ENCODE data around the gene DHX16. TPM values are rescaled to one million over a fixed set of nuclear protein-coding genes. Genes with fewer than 3 reads are reported as not detected.

DHX16 gene
- total and polyA plus RNA-seq, 8 donors = 18.3 to 67.0 (median 26.7) TPM

DNA sequence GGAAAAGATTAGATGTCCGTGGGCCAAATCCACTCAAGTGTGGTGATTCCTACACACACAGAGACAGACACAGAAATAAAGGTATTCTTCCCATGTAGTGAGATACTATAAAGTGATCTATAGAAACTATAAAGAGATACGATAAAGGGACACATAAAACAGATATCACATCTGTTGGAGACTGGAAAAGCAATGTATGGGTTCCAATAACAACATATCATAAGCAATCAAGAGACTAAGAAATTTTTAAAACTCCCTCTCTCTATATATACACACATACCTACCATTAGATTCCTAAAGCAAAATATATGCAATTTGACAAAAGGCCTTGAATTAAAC, 61.0 kb downstream of the DHX16 start:
- intact Hi-C loops (cut with DNase I; ENCODE audit: low total_unique reads) = no loop called here
- TF ChIP-seq EP300 (IDR thresholded peaks at IDR 0.05) (no peak), POLR2AphosphoS5 (IDR thresholded peaks at IDR 0.05) (no peak), POLR2A (IDR thresholded peaks at IDR 0.05) (no peak)
- TF ChIP-seq, protein P1, sequence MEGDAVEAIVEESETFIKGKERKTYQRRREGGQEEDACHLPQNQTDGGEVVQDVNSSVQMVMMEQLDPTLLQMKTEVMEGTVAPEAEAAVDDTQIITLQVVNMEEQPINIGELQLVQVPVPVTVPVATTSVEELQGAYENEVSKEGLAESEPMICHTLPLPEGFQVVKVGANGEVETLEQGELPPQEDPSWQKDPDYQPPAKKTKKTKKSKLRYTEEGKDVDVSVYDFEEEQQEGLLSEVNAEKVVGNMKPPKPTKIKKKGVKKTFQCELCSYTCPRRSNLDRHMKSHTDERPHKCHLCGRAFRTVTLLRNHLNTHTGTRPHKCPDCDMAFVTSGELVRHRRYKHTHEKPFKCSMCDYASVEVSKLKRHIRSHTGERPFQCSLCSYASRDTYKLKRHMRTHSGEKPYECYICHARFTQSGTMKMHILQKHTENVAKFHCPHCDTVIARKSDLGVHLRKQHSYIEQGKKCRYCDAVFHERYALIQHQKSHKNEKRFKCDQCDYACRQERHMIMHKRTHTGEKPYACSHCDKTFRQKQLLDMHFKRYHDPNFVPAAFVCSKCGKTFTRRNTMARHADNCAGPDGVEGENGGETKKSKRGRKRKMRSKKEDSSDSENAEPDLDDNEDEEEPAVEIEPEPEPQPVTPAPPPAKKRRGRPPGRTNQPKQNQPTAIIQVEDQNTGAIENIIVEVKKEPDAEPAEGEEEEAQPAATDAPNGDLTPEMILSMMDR (IDR thresholded peaks at IDR 0.05) = no peak
- Histone ChIP-seq H3K27ac (peak overlapping the region in 2 of 5 donors; percentile 95 to 96), H3K36me3 (peaks cover 38 to 48% (median 39%) of the 10 kb centered on the region in 4 donors), H3K9me3 (no peaks in the 10 kb centered on the region), H3K4me1 (peaks cover 38 to 75% (median 52%) of the 10 kb centered on the region in 4 donors), H3K4me3 (no peak overlapping the region), H3K27me3 (no peaks in the 10 kb centered on the region)
- DNase-seq = no peak
- WGBS, 5 donors = 38 to 71% (median 57%) methylated on average over 2 of the region's 2 CpGs

DNA sequence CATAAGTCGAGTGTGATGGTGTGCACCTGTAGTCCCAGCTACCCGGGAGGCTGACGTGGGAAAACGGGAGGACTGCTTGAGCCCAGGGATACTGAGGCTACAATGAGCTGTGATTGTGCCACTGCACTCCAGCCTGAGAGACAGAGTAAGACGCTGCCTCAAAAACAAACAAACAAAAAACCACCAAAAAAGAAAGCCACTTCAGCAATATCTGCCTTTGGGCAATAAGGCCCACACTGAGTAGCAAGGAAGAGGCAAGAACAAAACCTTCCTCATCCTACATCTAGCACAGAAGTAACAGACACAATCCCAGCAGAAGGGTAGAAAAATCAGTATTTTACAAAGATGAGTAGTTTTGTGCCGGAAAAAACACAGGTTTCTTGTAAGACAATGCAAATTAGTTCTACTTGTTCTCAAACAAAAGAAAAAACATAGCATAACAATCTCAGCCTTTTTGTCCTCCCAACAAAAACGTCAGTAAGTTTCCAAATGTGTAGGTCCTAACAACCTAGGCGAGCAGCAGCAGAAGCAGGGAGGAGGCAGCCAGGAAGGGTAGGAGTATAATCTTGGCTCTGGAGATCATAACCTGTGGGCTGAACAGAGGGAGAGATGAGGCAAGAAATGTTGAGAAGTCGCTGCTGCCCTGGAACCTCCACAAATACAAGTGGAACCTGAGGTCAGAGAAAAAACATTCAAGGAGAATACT, 61.5 kb downstream of the DHX16 start:
- Histone ChIP-seq H3K9me3 (no peaks in the 10 kb centered on the region), H3K27me3 (no peaks in the 10 kb centered on the region), H3K4me1 (peaks cover 38 to 75% (median 52%) of the 10 kb centered on the region in 4 donors), H3K36me3 (peaks cover 38 to 48% (median 39%) of the 10 kb centered on the region in 4 donors), H3K4me3 (no peak overlapping the region), H3K27ac (peak overlapping the region in 2 of 5 donors; percentile 24 to 95)
- TF ChIP-seq, protein P1 (IDR thresholded peaks at IDR 0.05) = no peak
- TF ChIP-seq POLR2AphosphoS5 (IDR thresholded peaks at IDR 0.05) (no peak), POLR2A (IDR thresholded peaks at IDR 0.05) (no peak), EP300 (IDR thresholded peaks at IDR 0.05) (no peak)
- no peak for DNase-seq
- intact Hi-C loops (cut with DNase I; ENCODE audit: low total_unique reads) = no loop called here
- WGBS, 5 donors = 53 to 69% (median 59%) methylated on average over 9 of the region's 9 CpGs

DNA sequence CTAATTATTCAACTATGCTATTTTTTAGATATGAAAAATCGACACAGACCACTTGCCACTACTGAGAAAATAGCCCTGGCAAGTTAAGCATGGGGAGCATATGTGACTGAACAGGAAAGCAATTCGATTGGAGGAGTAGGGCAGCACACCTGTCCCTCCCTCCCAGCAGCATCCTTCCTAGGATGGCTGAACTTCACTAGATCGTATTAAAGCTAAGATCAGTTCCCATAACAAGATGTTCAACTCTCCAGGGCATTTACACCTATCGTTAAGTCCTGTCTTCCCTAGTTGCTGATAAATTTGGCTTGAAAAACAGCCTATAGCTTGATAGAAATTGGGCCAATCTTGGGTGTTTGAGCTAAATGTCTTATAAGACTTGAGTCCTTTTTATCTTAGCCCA, 62.7 kb downstream of the DHX16 start:
- Histone ChIP-seq H3K27me3 (no peaks in the 10 kb centered on the region), H3K4me1 (peaks cover 38 to 75% (median 52%) of the 10 kb centered on the region in 4 donors), H3K9me3 (no peaks in the 10 kb centered on the region), H3K36me3 (peaks cover 44 to 56% (median 47%) of the 10 kb centered on the region in 4 donors), H3K27ac (peak overlapping the region in 2 of 5 donors; percentile 18 to 95), H3K4me3 (no peak overlapping the region)
- DNase-seq = no peak
- intact Hi-C loops (cut with DNase I; ENCODE audit: low total_unique reads) = no loop called here
- TF ChIP-seq POLR2A (IDR thresholded peaks at IDR 0.05) = no peak
- TF ChIP-seq EP300 (IDR thresholded peaks at IDR 0.05) = no peak
- TF ChIP-seq POLR2AphosphoS5 (IDR thresholded peaks at IDR 0.05) = no peak
- TF ChIP-seq, protein P1 (IDR thresholded peaks at IDR 0.05) = no peak
- 58 to 77% (median 66%) methylated on average over 4 of the region's 4 CpGs for WGBS, 5 donors

DNA sequence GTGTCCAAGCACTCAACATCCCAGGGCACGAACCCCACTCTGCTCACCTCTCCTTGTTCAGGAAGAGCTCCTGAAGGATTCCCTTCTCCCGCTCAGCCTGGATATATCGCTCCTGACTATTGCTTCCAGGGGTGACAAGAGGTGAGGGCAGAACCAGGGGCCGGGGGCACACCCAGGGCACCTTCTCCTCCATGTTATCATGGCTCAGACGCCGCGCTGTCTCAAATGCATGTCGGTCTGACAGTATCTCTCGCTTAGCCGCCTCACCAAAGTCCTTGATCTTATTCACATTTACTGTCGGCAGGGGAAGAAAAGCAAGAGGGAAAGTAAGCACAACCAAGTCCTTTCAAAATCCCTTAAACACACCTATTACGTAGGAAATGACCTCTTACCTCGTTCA, 68.8 kb downstream of the DHX16 start:
- Histone ChIP-seq H3K27me3 (no peaks in the 10 kb centered on the region), H3K4me1 (peaks cover 0 to 22% (median 11%) of the 10 kb centered on the region in 4 donors), H3K4me3 (no peak overlapping the region), H3K9me3 (no peaks in the 10 kb centered on the region), H3K27ac (no peak overlapping the region), H3K36me3 (peaks cover 78 to 92% (median 88%) of the 10 kb centered on the region in 4 donors)
- intact Hi-C loops (cut with DNase I; ENCODE audit: low total_unique reads) = no loop called here
- 91 to 96% (median 92%) methylated on average over 13 of the region's 13 CpGs for WGBS, 5 donors
- DNase-seq = no peak
- TF ChIP-seq EP300 (IDR thresholded peaks at IDR 0.05) = no peak
- TF ChIP-seq, protein P1 (IDR thresholded peaks at IDR 0.05) = no peak
- TF ChIP-seq POLR2AphosphoS5 (IDR thresholded peaks at IDR 0.05) = no peak

Other genes with a start within 250 kb of the DHX16 start
- gene HLA-E, start 183.5 kb downstream of the DHX16 start, total RNA-seq = 100 to 1,000 TPM; 182 to 566 (median 272) TPM
- 100 to 1,000 TPM; 120 to 300 (median 121) TPM for gene HLA-E, start 183.5 kb downstream of the DHX16 start, polyA plus RNA-seq
- gene GNL1, start 116.5 kb downstream of the DHX16 start, total RNA-seq = 10 to 100 TPM; 12.7 to 39.7 (median 19.2) TPM
- gene GNL1, start 116.5 kb downstream of the DHX16 start, polyA plus RNA-seq = 10 to 100 TPM; 42.6 to 53.3 (median 48.9) TPM
- gene PRR3, start 115.7 kb downstream of the DHX16 start, total RNA-seq = 10 to 100 TPM in 2 of 5 donors, under 1 TPM in 1, not detected in 2; 0.89 to 10.7 (median 10.5) TPM
- 1 to 10 TPM; 4.1 to 7.1 (median 5.5) TPM for gene PRR3, start 115.7 kb downstream of the DHX16 start, polyA plus RNA-seq
- 10 to 100 TPM in 4 of 5 donors, 1 to 10 TPM in 1; 7.6 to 32.6 (median 28.3) TPM for gene ABCF1, start 101.6 kb downstream of the DHX16 start, total RNA-seq
- gene ABCF1, start 101.6 kb downstream of the DHX16 start, polyA plus RNA-seq = 10 to 100 TPM; 17.1 to 28.0 (median 26.8) TPM
- 100 to 1,000 TPM in 2 of 5 donors, 10 to 100 TPM in 3; 27.4 to 164 (median 50.1) TPM for gene PPP1R10, start 55.8 kb downstream of the DHX16 start, total RNA-seq
- gene PPP1R10, start 55.8 kb downstream of the DHX16 start, polyA plus RNA-seq = 10 to 100 TPM in 2 of 3 donors, 1 to 10 TPM in 1; 9.9 to 20.2 (median 17.7) TPM
- gene MRPS18B, start 55.2 kb downstream of the DHX16 start, total RNA-seq = 10 to 100 TPM in 4 of 5 donors, 1 to 10 TPM in 1; 6.4 to 54.8 (median 28.5) TPM
- 10 to 100 TPM; 51.3 to 71.2 (median 61.6) TPM for gene MRPS18B, start 55.2 kb downstream of the DHX16 start, polyA plus RNA-seq
- 10 to 100 TPM in 1 of 5 donors, 1 to 10 TPM in 3, not detected in 1; 3.0 to 11.6 (median 5.2) TPM for gene ATAT1, start 46.1 kb downstream of the DHX16 start, total RNA-seq
- gene ATAT1, start 46.1 kb downstream of the DHX16 start, polyA plus RNA-seq = 1 to 10 TPM; 5.3 to 7.5 (median 5.7) TPM
- gene C6orf136, start 25.9 kb downstream of the DHX16 start, total RNA-seq = 100 to 1,000 TPM in 1 of 5 donors, 10 to 100 TPM in 3, 1 to 10 TPM in 1; 7.3 to 126 (median 12.8) TPM
- 10 to 100 TPM; 21.2 to 29.3 (median 25.7) TPM for gene C6orf136, start 25.9 kb downstream of the DHX16 start, polyA plus RNA-seq
- 10 to 100 TPM in 4 of 5 donors, 1 to 10 TPM in 1; 9.0 to 20.1 (median 12.8) TPM for gene PPP1R18, start 13.6 kb upstream of the DHX16 start, total RNA-seq
- gene PPP1R18, start 13.6 kb upstream of the DHX16 start, polyA plus RNA-seq = 10 to 100 TPM; 24.7 to 40.3 (median 32.2) TPM
- gene NRM, start 18.0 kb upstream of the DHX16 start, total RNA-seq = 1 to 10 TPM in 4 of 5 donors, under 1 TPM in 1; 0.92 to 6.4 (median 2.9) TPM
- gene NRM, start 18.0 kb upstream of the DHX16 start, polyA plus RNA-seq = 10 to 100 TPM in 1 of 3 donors, 1 to 10 TPM in 2; 4.1 to 15.8 (median 8.5) TPM
- gene MDC1, start 44.3 kb upstream of the DHX16 start, total RNA-seq = 100 to 1,000 TPM in 2 of 5 donors, 10 to 100 TPM in 2, 1 to 10 TPM in 1; 9.6 to 153 (median 99.2) TPM
- gene MDC1, start 44.3 kb upstream of the DHX16 start, polyA plus RNA-seq = 1 to 10 TPM; 3.8 to 8.7 (median 4.2) TPM
- 100 to 1,000 TPM in 4 of 5 donors, 10 to 100 TPM in 1; 67.5 to 177 (median 109) TPM for gene TUBB, start 47.3 kb upstream of the DHX16 start, total RNA-seq
- gene TUBB, start 47.3 kb upstream of the DHX16 start, polyA plus RNA-seq = 100 to 1,000 TPM; 127 to 223 (median 183) TPM
- gene FLOT1, start 69.7 kb upstream of the DHX16 start, total RNA-seq = 100 to 1,000 TPM in 2 of 5 donors, 10 to 100 TPM in 3; 40.6 to 201 (median 74.7) TPM
- gene FLOT1, start 69.7 kb upstream of the DHX16 start, polyA plus RNA-seq = 100 to 1,000 TPM; 145 to 178 (median 151) TPM
- 100 to 1,000 TPM in 2 of 5 donors, 10 to 100 TPM in 3; 16.5 to 144 (median 92.8) TPM for gene IER3, start 71.5 kb upstream of the DHX16 start, total RNA-seq
- 100 to 1,000 TPM; 112 to 187 (median 147) TPM for gene IER3, start 71.5 kb upstream of the DHX16 start, polyA plus RNA-seq
- 100 to 1,000 TPM in 3 of 5 donors, 10 to 100 TPM in 2; 51.3 to 144 (median 109) TPM for gene DDR1, start 211.5 kb upstream of the DHX16 start, total RNA-seq
- gene DDR1, start 211.5 kb upstream of the DHX16 start, polyA plus RNA-seq = 10 to 100 TPM; 17.6 to 88.7 (median 49.4) TPM
- gene GTF2H4, start 235.2 kb upstream of the DHX16 start, total RNA-seq = 10 to 100 TPM in 2 of 5 donors, 1 to 10 TPM in 3; 3.9 to 67.4 (median 8.1) TPM
- 10 to 100 TPM; 15.3 to 29.6 (median 17.6) TPM for gene GTF2H4, start 235.2 kb upstream of the DHX16 start, polyA plus RNA-seq
- gene VARS2, start 241.2 kb upstream of the DHX16 start, total RNA-seq = 10 to 100 TPM in 4 of 5 donors, 1 to 10 TPM in 1; 1.2 to 61.6 (median 22.7) TPM
- 10 to 100 TPM; 17.9 to 21.8 (median 18.5) TPM for gene VARS2, start 241.2 kb upstream of the DHX16 start, polyA plus RNA-seq

Data from stomach (tissue), 9 donors.